ENCODE results near the gene MYO1F. TPM values are rescaled to one million over a fixed set of nuclear protein-coding genes. Genes with fewer than 3 reads are reported as not detected.
A peak's percentile ranks its signal among the peaks of the same experiment; 100 is the strongest.

MYO1F gene
- total RNA-seq, 2 experiments from 2014 or later: 13.7 to 18.3 TPM

DNA sequence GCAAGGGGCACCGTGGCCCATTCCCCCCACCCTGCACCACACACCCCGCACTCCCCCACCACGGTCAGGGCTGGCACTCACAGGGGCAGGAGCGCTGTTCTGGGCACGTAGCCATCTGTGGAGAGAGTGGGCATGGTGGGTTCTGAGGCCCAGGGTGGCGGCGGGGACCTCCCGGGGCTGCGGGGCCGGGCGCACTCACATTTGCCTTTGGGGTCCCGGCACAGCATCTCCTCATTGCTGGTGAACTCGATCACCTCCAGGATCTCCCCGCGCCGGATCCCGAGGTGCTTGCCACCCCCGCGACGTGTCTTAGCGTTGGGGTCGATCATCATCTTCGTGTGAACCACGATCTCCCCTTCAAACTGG is 86.9 kb downstream of the MYO1F start:
- no peak overlapping the region for H3K4me3 Mint-ChIP-seq
- DNase-seq (no peak), ATAC-seq (no peak)
- POLR2A ChIA-PET: no interaction called here
- H3K36me3 Mint-ChIP-seq (ENCODE audit: low read depth): peaks cover 37% of the 10 kb centered on the region
- peaks cover 36% of the 10 kb centered on the region for H3K4me1 Mint-ChIP-seq
- intact Hi-C loops (cut with DNase I, micrococcal nuclease): no loop called here
- no peaks in the 10 kb centered on the region for H3K9me3 Mint-ChIP-seq (ENCODE audit: low read depth)
- H3K27ac Mint-ChIP-seq: no peak overlapping the region
- CTCF ChIA-PET: no interaction called here
- H3K27me3 Mint-ChIP-seq: no peaks in the 10 kb centered on the region

DNA sequence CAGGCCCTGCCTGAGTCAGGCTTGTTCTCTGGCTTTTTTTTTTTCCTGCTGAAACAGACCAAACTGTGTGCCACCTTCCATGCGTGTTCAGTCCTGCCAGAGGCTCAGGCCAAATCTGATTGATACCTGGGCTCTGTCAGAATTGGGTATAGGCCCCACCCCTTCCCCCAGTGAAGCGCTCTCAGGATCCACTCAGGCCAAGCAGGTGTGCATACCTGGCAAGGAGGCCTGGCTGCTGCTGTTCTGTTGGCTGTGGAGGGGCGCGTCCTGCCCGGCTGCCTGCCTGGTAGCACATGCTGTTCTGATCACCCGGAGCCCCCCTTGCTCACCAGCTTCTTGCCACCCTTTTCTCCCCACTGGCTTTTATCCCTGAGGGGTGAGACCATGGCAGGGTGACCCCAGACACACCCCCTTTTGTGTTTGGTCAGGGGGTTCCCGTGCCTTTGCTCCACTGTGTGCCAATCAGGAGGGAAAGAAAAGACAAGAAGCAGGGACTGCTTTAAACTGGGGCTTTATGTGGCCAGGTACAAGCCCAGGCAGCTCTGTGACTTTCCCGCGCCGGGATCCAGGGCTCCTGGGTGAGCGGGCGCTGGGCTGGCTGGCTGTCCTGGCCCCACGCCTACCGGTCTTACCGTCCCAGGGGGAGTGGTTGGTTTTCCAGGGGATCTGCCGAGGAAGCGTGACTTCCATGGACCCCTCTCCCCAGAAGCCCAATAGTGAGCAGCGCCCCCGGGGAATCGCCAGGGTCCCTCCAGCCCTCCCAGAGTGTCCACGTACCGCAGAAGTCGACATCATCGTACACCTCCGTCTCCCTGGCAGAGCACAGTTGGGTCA is 87.5 kb downstream of the MYO1F start:
- ATAC-seq (no peak), DNase-seq (no peak)
- ChIA-PET POLR2A (no interaction called here), CTCF (interaction anchor here (1.2 kb wide), 1 partner anchor 76 kb away, joined by 3 read pairs; the partner anchor contains the start of gene MARCHF2)
- peaks cover 43% of the 10 kb centered on the region for H3K36me3 Mint-ChIP-seq (ENCODE audit: low read depth)
- H3K27me3 Mint-ChIP-seq: no peaks in the 10 kb centered on the region
- intact Hi-C loops (cut with DNase I, micrococcal nuclease): no loop called here
- no peak overlapping the region for H3K4me3 Mint-ChIP-seq
- peak overlapping the region; percentile 25 for H3K27ac Mint-ChIP-seq
- peaks cover 39% of the 10 kb centered on the region for H3K4me1 Mint-ChIP-seq
- H3K9me3 Mint-ChIP-seq (ENCODE audit: low read depth): no peaks in the 10 kb centered on the region

DNA sequence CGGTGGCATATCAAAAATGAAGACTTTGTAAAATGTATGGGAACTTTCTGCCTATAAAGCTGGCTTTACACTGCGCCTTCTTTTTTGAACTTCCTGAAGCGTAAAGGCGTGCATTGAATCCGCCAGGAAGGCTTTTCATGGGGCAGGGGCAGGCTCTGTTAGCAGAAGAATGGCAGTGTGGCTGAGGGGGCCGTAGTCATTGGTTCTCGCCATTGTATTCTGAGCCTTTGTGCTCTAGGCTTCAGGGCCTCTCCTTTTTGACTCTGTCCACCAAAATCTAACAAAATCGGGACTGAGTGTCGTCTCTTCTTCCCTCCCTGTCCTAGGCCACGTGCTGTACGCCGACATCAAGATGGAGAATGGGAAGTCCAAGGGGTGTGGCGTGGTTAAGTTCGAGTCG is 88.9 kb downstream of the MYO1F start:
- intact Hi-C loops (cut with DNase I, micrococcal nuclease): no loop called here
- no peaks in the 10 kb centered on the region for H3K9me3 Mint-ChIP-seq (ENCODE audit: low read depth)
- H3K27ac Mint-ChIP-seq: peak overlapping the region; percentile 95
- no peak overlapping the region for H3K4me3 Mint-ChIP-seq
- ATAC-seq (no peak), DNase-seq (no peak)
- ChIA-PET CTCF (interaction anchor here (0.5 to 1.7 kb wide), 3 partner anchors 32 to 135 kb away, joined by 3 to 10 read pairs (median 3); no protein-coding TSS in a partner anchor), POLR2A (no interaction called here)
- H3K27me3 Mint-ChIP-seq: no peaks in the 10 kb centered on the region
- peaks cover 56% of the 10 kb centered on the region for H3K36me3 Mint-ChIP-seq (ENCODE audit: low read depth)
- peaks cover 32% of the 10 kb centered on the region for H3K4me1 Mint-ChIP-seq

DNA sequence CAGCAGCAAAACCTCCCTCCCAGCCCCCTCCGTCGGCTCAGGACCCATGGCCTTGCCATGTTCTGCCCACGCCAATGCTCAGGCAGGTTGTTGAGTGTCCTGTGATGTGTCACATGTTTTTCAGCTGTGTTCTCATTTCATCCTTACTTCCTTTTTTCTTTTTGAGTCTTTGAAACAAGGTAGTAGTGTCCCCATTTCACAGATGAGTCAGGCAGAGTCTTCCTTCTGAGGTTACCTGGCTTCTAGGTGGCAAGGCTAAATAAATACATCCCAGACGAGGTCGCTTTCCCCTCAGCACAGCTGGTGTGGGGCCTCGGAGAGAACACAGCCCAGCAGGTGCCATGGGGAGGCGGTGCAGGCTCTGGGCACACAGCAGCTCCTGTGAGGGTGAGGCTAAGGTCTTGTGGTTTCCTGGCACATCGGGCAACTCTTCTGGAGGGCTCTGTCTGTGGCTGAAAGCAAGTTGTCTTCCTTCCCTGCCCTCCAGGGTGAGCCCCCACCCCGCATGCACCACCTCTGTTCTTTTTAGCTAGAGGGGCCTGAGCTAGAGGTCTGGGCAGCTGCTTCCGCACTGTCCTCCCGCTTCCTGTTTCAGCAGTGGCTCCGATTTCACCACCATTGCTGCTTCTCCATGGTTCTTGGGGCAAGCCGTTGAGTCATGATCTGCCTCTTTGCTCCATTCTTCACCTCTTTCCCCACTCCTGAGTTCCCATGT is 89.9 kb downstream of the MYO1F start:
- H3K27ac Mint-ChIP-seq: peak overlapping the region; percentile 95
- no peak overlapping the region for H3K4me3 Mint-ChIP-seq
- no peaks in the 10 kb centered on the region for H3K9me3 Mint-ChIP-seq (ENCODE audit: low read depth)
- CTCF ChIA-PET: interaction anchor here (0.5 to 1.7 kb wide), 11 partner anchors 14 to 154 kb away, joined by 3 to 10 read pairs (median 4); partner anchors contain the start of genes PRAM1 and ZNF414
- peak; percentile 90 for ATAC-seq
- POLR2A ChIA-PET: interaction anchor here (0.5 to 1.2 kb wide), 4 partner anchors 9 to 264 kb away, joined by 3 to 8 read pairs (median 4); partner anchors contain the start of gene ZNF414
- intact Hi-C loops (cut with DNase I, micrococcal nuclease): loop anchor here in 1 of 2 experiments (1.0 to 2.0 kb wide), 2 partner anchors 26 to 42 kb away; partner anchors contain the start of gene HNRNPM
- H3K27me3 Mint-ChIP-seq: no peaks in the 10 kb centered on the region
- DNase-seq: peak; percentile 85
- peaks cover 63% of the 10 kb centered on the region for H3K36me3 Mint-ChIP-seq (ENCODE audit: low read depth)
- H3K4me1 Mint-ChIP-seq: peaks cover 38% of the 10 kb centered on the region

DNA sequence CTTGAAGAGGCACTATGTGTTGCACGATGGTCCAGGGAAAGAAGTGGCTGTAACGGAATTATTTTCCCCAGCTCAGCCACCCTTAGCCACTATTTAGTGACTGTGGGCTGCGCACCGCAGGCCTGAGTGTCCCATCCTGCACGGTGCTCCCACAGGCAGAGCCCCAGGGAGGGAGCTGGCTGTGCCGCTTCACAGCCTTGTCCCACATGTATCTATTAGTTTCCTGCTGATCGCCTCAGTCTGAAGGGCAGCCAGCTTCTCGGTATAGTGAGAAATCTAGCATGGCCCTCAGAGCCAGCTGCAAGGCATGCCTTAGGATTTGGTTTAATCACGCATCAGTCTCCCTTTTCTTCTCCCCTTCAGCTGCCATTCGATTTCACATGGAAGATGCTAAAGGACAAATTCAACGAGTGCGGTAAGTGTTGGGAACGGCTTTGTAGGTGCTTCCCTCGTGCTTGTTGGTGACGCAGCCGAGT is 90.5 kb downstream of the MYO1F start:
- CTCF ChIA-PET: interaction anchor here (0.6 to 1.7 kb wide), 9 partner anchors 17 to 145 kb away, joined by 3 to 10 read pairs (median 5); partner anchors contain the start of gene ZNF414
- Mint-ChIP-seq H3K9me3 (ENCODE audit: low read depth) (no peaks in the 10 kb centered on the region), H3K4me1 (peaks cover 41% of the 10 kb centered on the region), H3K27ac (peak overlapping the region; percentile 95), H3K27me3 (no peaks in the 10 kb centered on the region), H3K4me3 (no peak overlapping the region), H3K36me3 (ENCODE audit: low read depth) (peaks cover 63% of the 10 kb centered on the region)
- intact Hi-C loops (cut with DNase I, micrococcal nuclease): loop anchor here in 1 of 2 experiments (1.0 to 2.0 kb wide), 2 partner anchors 27 to 42 kb away; partner anchors contain the start of gene HNRNPM
- DNase-seq: no peak
- POLR2A ChIA-PET: interaction anchor here (0.5 to 0.8 kb wide), 5 partner anchors 27 to 793 kb away, joined by 3 to 8 read pairs (median 3); partner anchors contain the start of gene ZNF414
- ATAC-seq: no peak

DNA sequence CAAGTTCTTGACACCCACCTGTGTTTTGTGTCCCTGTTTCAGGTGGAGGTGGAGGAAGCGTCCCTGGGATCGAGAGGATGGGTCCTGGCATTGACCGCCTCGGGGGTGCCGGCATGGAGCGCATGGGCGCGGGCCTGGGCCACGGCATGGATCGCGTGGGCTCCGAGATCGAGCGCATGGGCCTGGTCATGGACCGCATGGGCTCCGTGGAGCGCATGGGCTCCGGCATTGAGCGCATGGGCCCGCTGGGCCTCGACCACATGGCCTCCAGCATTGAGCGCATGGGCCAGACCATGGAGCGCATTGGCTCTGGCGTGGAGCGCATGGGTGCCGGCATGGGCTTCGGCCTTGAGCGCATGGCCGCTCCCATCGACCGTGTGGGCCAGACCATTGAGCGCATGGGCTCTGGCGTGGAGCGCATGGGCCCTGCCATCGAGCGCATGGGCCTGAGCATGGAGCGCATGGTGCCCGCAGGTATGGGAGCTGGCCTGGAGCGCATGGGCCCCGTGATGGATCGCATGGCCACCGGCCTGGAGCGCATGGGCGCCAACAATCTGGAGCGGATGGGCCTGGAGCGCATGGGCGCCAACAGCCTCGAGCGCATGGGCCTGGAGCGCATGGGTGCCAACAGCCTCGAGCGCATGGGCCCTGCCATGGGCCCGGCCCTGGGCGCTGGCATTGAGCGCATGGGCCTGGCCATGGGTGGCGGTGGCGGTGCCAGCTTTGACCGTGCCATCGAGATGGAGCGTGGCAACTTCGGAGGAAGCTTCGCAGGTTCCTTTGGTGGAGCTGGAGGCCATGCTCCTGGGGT is 91.5 kb downstream of the MYO1F start:
- DNase-seq (no peak), ATAC-seq (no peak)
- H3K27ac Mint-ChIP-seq: peak overlapping the region; percentile 95
- H3K4me3 Mint-ChIP-seq: no peak overlapping the region
- H3K27me3 Mint-ChIP-seq: no peaks in the 10 kb centered on the region
- H3K4me1 Mint-ChIP-seq: peaks cover 51% of the 10 kb centered on the region
- ChIA-PET CTCF (interaction anchor here (0.6 to 1.7 kb wide), 3 partner anchors 20 to 145 kb away, joined by 3 to 10 read pairs (median 4); no protein-coding TSS in a partner anchor), POLR2A (interaction anchor here (0.6 kb wide), 2 partner anchors 52 to 794 kb away, joined by 3 read pairs; no protein-coding TSS in a partner anchor)
- peaks cover 71% of the 10 kb centered on the region for H3K36me3 Mint-ChIP-seq (ENCODE audit: low read depth)
- H3K9me3 Mint-ChIP-seq (ENCODE audit: low read depth): no peaks in the 10 kb centered on the region
- intact Hi-C loops (cut with DNase I, micrococcal nuclease): loop anchor here in 1 of 2 experiments (2.0 kb wide), 1 partner anchor 41 kb away; the partner anchor contains the start of gene HNRNPM

DNA sequence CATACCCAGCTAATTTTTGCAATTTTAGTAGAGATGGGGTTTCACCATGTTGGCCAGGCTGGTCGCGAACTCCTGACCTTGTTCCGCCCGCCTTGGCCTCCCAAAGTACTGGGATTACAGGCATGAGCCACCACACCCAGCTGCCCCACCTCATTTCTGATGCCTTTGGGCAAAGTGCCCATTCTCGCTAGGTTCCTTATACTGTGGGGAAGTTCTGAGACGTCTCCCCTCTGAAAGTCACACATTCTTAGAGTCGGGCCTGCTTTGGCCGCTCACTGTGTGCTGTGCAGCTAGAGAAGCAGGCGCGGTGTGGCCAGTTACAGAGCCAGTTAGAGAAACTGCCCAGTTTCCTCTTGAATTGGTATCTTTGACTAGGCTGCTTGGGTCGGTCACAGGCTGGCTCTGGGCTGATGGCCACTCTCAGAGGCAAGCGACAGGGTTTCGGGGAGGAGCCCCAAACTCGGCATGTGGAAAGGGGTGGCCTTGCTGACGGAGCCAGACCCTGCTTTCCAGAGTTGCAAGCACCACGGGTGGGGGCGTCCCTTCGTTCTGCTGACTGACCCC is 92.8 kb downstream of the MYO1F start:
- Mint-ChIP-seq H3K4me3 (no peak overlapping the region), H3K9me3 (ENCODE audit: low read depth) (no peaks in the 10 kb centered on the region), H3K4me1 (peaks cover 57% of the 10 kb centered on the region), H3K36me3 (ENCODE audit: low read depth) (peaks cover 73% of the 10 kb centered on the region), H3K27ac (no peak overlapping the region), H3K27me3 (no peaks in the 10 kb centered on the region)
- ATAC-seq (no peak), DNase-seq (no peak)
- ChIA-PET CTCF (no interaction called here), POLR2A (no interaction called here)
- intact Hi-C loops (cut with DNase I, micrococcal nuclease): loop anchor here in 1 of 2 experiments (5.0 kb wide), 1 partner anchor 37 kb away; no protein-coding TSS in a partner anchor

DNA sequence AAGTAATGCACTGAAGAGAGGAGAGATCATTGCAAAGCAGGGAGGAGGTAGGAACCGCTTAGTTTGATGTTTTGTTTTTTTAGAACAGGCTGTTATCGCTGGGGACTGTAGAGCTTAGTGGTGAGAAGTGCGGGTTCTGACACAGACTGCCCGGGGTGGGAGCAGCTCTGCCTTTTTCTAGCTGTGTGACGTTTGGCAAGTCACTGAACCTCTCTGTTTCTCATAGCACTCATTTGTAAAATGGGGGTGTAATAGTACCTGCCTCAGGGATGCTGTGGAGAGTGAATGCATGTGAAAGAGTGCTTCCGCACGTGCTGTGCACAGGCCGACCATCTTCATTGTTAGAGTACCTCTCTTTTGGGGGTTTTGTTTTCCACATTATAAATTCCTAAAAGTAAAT is 94.1 kb downstream of the MYO1F start:
- POLR2A ChIA-PET: interaction anchor here (0.9 kb wide), 1 partner anchor 29 kb away, joined by 3 read pairs; no protein-coding TSS in a partner anchor

DNA sequence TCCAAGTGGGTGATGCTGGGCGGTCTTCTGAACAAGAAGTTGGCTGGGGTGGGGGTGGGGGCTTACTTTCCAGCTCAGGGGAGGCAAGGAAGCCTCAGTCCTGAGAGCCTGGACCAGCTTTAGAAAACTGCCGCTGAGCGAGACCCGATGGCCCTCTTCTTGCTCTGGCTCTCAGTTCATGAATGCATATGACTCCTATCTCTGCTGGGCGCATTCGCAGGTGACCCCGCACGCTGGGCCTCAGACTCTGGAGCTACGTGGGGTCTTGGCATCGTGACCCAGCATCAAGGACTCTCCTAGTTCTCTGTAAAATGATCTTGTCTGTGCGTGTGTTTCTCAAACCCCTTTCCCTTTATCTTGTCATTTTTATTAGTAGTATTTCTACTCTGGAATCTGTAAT is 94.5 kb downstream of the MYO1F start:
- H3K4me1 Mint-ChIP-seq: peaks cover 69% of the 10 kb centered on the region
- no peak overlapping the region for H3K4me3 Mint-ChIP-seq
- ChIA-PET CTCF (interaction anchor here (0.9 to 1.2 kb wide), 3 partner anchors 11 to 95 kb away, joined by 4 read pairs; no protein-coding TSS in a partner anchor), POLR2A (interaction anchor here (0.7 to 0.9 kb wide), 3 partner anchors 11 to 55 kb away, joined by 3 to 4 read pairs (median 3); no protein-coding TSS in a partner anchor)
- ATAC-seq: no peak
- H3K9me3 Mint-ChIP-seq (ENCODE audit: low read depth): no peaks in the 10 kb centered on the region
- peaks cover 75% of the 10 kb centered on the region for H3K36me3 Mint-ChIP-seq (ENCODE audit: low read depth)
- H3K27me3 Mint-ChIP-seq: no peaks in the 10 kb centered on the region
- peak overlapping the region; percentile 39 for H3K27ac Mint-ChIP-seq
- intact Hi-C loops (cut with DNase I, micrococcal nuclease): loop anchor here in 1 of 2 experiments (5.0 kb wide), 1 partner anchor 35 kb away; no protein-coding TSS in a partner anchor
- DNase-seq: no peak

More for the DNA sequence above, 94.1 kb downstream of the MYO1F start:
- Mint-ChIP-seq H3K4me1 (peaks cover 69% of the 10 kb centered on the region), H3K27ac (peak overlapping the region; percentile 39), H3K9me3 (ENCODE audit: low read depth) (no peaks in the 10 kb centered on the region), H3K27me3 (no peaks in the 10 kb centered on the region), H3K36me3 (ENCODE audit: low read depth) (peaks cover 74% of the 10 kb centered on the region), H3K4me3 (no peak overlapping the region)
- CTCF ChIA-PET: interaction anchor here (0.9 to 1.1 kb wide), 2 partner anchors 11 to 21 kb away, joined by 4 read pairs; no protein-coding TSS in a partner anchor
- ATAC-seq: no peak
- no peak for DNase-seq
- intact Hi-C loops (cut with DNase I, micrococcal nuclease): loop anchor here in 1 of 2 experiments (5.0 kb wide), 1 partner anchor 36 kb away; no protein-coding TSS in a partner anchor

DNA sequence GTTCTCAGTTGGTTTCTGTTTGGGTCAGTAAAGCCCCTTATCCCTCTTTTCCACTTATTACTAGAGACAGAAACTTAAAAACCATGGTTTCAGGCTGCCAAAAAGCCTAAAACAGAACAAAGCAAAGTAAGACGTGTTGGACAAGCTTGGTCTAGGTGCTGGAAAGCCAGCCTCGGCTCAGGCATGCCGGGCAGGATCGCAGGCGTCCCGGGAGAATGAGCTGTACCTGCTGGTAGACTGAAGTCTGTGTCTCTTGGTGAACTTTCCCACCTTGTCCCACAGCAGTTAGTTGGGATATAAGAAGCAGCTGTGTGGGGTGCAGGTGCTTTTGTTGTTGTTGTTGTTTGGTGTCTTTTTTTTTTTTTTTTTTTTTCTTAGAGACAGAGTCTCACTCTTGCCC is 95.6 kb downstream of the MYO1F start:
- Mint-ChIP-seq H3K27ac (peak overlapping the region; percentile 89), H3K4me3 (no peak overlapping the region), H3K27me3 (no peaks in the 10 kb centered on the region), H3K36me3 (ENCODE audit: low read depth) (peaks cover 71% of the 10 kb centered on the region), H3K9me3 (ENCODE audit: low read depth) (no peaks in the 10 kb centered on the region), H3K4me1 (peaks cover 68% of the 10 kb centered on the region)
- CTCF ChIA-PET: interaction anchor here (0.7 to 1.5 kb wide), 6 partner anchors 16 to 97 kb away, joined by 3 to 7 read pairs (median 3); no protein-coding TSS in a partner anchor
- ATAC-seq (no peak), DNase-seq (no peak)
- POLR2A ChIA-PET: interaction anchor here (0.6 kb wide), 1 partner anchor 100 kb away, joined by 6 read pairs; no protein-coding TSS in a partner anchor
- intact Hi-C loops (cut with DNase I, micrococcal nuclease): loop anchor here in 1 of 2 experiments (5.0 kb wide), 1 partner anchor 34 kb away; no protein-coding TSS in a partner anchor
